ENCODE results near the gene ZNF878.
"Not testable (repeated sequence)": the region's sequence is repeated elsewhere in the genome, so short reads cannot be mapped to it uniquely, and the experiment has no call there.

Gene ZNF878

GRCh38 chr19:12052497-12053169, at the start of gene ZNF878:
Gene ZNF878, minus strand, starts transcription at chr19:12052961. Its CDS starts 160 bp downstream, at chr19:12052801.
- ATAC-seq: peak; percentile 84 to 90

- no peak for ATAC-seq
Measured at GRCh38 chr19:12098040-12098439, 45.3 kb upstream of the ZNF878 start.

GRCh38 chr19:12095111-12095790, 42.5 kb upstream of the ZNF878 start:
- ATAC-seq: no peak

- ATAC-seq: no peak
Measured at GRCh38 chr19:12093777-12094176, 41.0 kb upstream of the ZNF878 start.

- no peak for ATAC-seq
Measured at GRCh38 chr19:12092956-12093355, 40.2 kb upstream of the ZNF878 start.

- peak; percentile 81 to 86 for ATAC-seq
Measured at GRCh38 chr19:12092065-12092867, 39.5 kb upstream of the ZNF878 start.

- peak in 1 of 2 donors; percentile 39 for ATAC-seq
Measured at GRCh38 chr19:12090807-12091206, 38.0 kb upstream of the ZNF878 start.

GRCh38 chr19:12085074-12085818, 32.5 kb upstream of the ZNF878 start:
- ATAC-seq: no peak

- not testable (repeated sequence) for ATAC-seq
Measured at GRCh38 chr19:12083336-12083735, 30.6 kb upstream of the ZNF878 start.

GRCh38 chr19:12077375-12077774, 24.6 kb upstream of the ZNF878 start:
- ATAC-seq: no peak

- not testable (repeated sequence) for ATAC-seq
Measured at GRCh38 chr19:12076331-12076730, 23.6 kb upstream of the ZNF878 start.

GRCh38 chr19:12075538-12076139, 22.9 kb upstream of the ZNF878 start:
- no peak for ATAC-seq

- ATAC-seq: peak; percentile 82 to 90
Measured at GRCh38 chr19:12064590-12065538, 12.1 kb upstream of the ZNF878 start, which contains the start of gene ZNF844. Gene ZNF844, plus strand, starts transcription at chr19:12064731. Its CDS starts 143 bp downstream, at chr19:12064874.

- ATAC-seq: no peak
Measured at GRCh38 chr19:12055784-12056183, 3.0 kb upstream of the ZNF878 start.

- ATAC-seq: peak; percentile 9 to 22
Measured at GRCh38 chr19:12052091-12052496, 667 bp downstream of the ZNF878 start.

- ATAC-seq: no peak
Measured at GRCh38 chr19:12047868-12048267, 4.9 kb downstream of the ZNF878 start.

GRCh38 chr19:12043752-12044422, 8.9 kb downstream of the ZNF878 start:
- ATAC-seq: no peak

- ATAC-seq: no peak
Measured at GRCh38 chr19:12042893-12043292, 9.9 kb downstream of the ZNF878 start.

GRCh38 chr19:12035220-12036172, 17.3 kb downstream of the ZNF878 start, which contains the start of gene ZNF433:
Gene ZNF433, minus strand, starts transcription at chr19:12035679. Its CDS starts 140 bp downstream, at chr19:12035539.
- ATAC-seq: peak; percentile 93 to 94
